Measurements from ENCODE around the gene ASB7.
"Not testable (repeated sequence)": the region's sequence is repeated elsewhere in the genome, so short reads cannot be mapped to it uniquely, and the experiment has no call there.

ASB7 gene

GRCh38 chr15:100588638-100589242 lies 13.6 kb upstream of the ASB7 start:
- Mint-ChIP-seq H3K4me1 (ENCODE audit: low read depth) (peaks cover 60% of the 10 kb centered on the region), H3K36me3 (ENCODE audit: low read depth) (peaks cover 88% of the 10 kb centered on the region), H3K4me3 (no peak overlapping the region), H3K27me3 (no peaks in the 10 kb centered on the region), H3K27ac (no peak overlapping the region), H3K9me3 (peaks cover 3% of the 10 kb centered on the region)

- H3K27me3 Mint-ChIP-seq, H3K4me3 Mint-ChIP-seq, H3K9me3 Mint-ChIP-seq: not testable (repeated sequence)
- peaks cover 84% of the 10 kb centered on the region for H3K36me3 Mint-ChIP-seq (ENCODE audit: low read depth)
- peak overlapping the region; percentile 81 for H3K27ac Mint-ChIP-seq
- peaks cover 65% of the 10 kb centered on the region for H3K4me1 Mint-ChIP-seq (ENCODE audit: low read depth)
Observed at GRCh38 chr15:100591163-100591562, 11.2 kb upstream of the ASB7 start.

- H3K27me3 Mint-ChIP-seq: no peaks in the 10 kb centered on the region
- H3K4me3 Mint-ChIP-seq: peak overlapping the region; percentile 54
- H3K4me1 Mint-ChIP-seq (ENCODE audit: low read depth): peaks cover 70% of the 10 kb centered on the region
- peak overlapping the region; percentile 81 for H3K27ac Mint-ChIP-seq
- peaks cover 83% of the 10 kb centered on the region for H3K36me3 Mint-ChIP-seq (ENCODE audit: low read depth)
- peaks cover 3% of the 10 kb centered on the region for H3K9me3 Mint-ChIP-seq
Observed at GRCh38 chr15:100591835-100592234, 10.6 kb upstream of the ASB7 start.

- H3K27ac Mint-ChIP-seq: peak overlapping the region; percentile 82
- peaks cover 3% of the 10 kb centered on the region for H3K9me3 Mint-ChIP-seq
- peaks cover 80% of the 10 kb centered on the region for H3K36me3 Mint-ChIP-seq (ENCODE audit: low read depth)
- H3K4me1 Mint-ChIP-seq (ENCODE audit: low read depth): peaks cover 75% of the 10 kb centered on the region
- peak overlapping the region; percentile 3 for H3K4me3 Mint-ChIP-seq
- H3K27me3 Mint-ChIP-seq: no peaks in the 10 kb centered on the region
Observed at GRCh38 chr15:100592898-100593297, 9.5 kb upstream of the ASB7 start.

- no peaks in the 10 kb centered on the region for H3K27me3 Mint-ChIP-seq
- no peak overlapping the region for H3K4me3 Mint-ChIP-seq
- H3K9me3 Mint-ChIP-seq: peaks cover 3% of the 10 kb centered on the region
- peaks cover 77% of the 10 kb centered on the region for H3K36me3 Mint-ChIP-seq (ENCODE audit: low read depth)
- peaks cover 81% of the 10 kb centered on the region for H3K4me1 Mint-ChIP-seq (ENCODE audit: low read depth)
- peak overlapping the region; percentile 34 for H3K27ac Mint-ChIP-seq
Observed at GRCh38 chr15:100593431-100593830, 9.0 kb upstream of the ASB7 start.

GRCh38 chr15:100595964-100596363 lies 6.4 kb upstream of the ASB7 start:
- Mint-ChIP-seq H3K27me3 (no peaks in the 10 kb centered on the region), H3K36me3 (ENCODE audit: low read depth) (peaks cover 59% of the 10 kb centered on the region), H3K4me3 (no peak overlapping the region), H3K9me3 (peaks cover 3% of the 10 kb centered on the region), H3K4me1 (ENCODE audit: low read depth) (peaks cover 89% of the 10 kb centered on the region), H3K27ac (peak overlapping the region; percentile 99)

- H3K4me3 Mint-ChIP-seq: no peak overlapping the region
- H3K9me3 Mint-ChIP-seq: no peaks in the 10 kb centered on the region
- H3K36me3 Mint-ChIP-seq (ENCODE audit: low read depth): peaks cover 52% of the 10 kb centered on the region
- H3K4me1 Mint-ChIP-seq (ENCODE audit: low read depth): peaks cover 81% of the 10 kb centered on the region
- peak overlapping the region; percentile 99 for H3K27ac Mint-ChIP-seq
- no peaks in the 10 kb centered on the region for H3K27me3 Mint-ChIP-seq
Observed at GRCh38 chr15:100596792-100597191, 5.6 kb upstream of the ASB7 start.

- no peaks in the 10 kb centered on the region for H3K9me3 Mint-ChIP-seq
- peaks cover 70% of the 10 kb centered on the region for H3K4me1 Mint-ChIP-seq (ENCODE audit: low read depth)
- no peaks in the 10 kb centered on the region for H3K27me3 Mint-ChIP-seq
- no peak overlapping the region for H3K4me3 Mint-ChIP-seq
- peak overlapping the region; percentile 99 for H3K27ac Mint-ChIP-seq
- peaks cover 44% of the 10 kb centered on the region for H3K36me3 Mint-ChIP-seq (ENCODE audit: low read depth)
Observed at GRCh38 chr15:100597862-100598261, 4.5 kb upstream of the ASB7 start.

GRCh38 chr15:100598655-100599054 lies 3.7 kb upstream of the ASB7 start:
- Mint-ChIP-seq H3K9me3 (no peaks in the 10 kb centered on the region), H3K4me1 (ENCODE audit: low read depth) (peaks cover 71% of the 10 kb centered on the region), H3K4me3 (no peak overlapping the region), H3K27ac (peak overlapping the region; percentile 99), H3K36me3 (ENCODE audit: low read depth) (peaks cover 39% of the 10 kb centered on the region), H3K27me3 (no peaks in the 10 kb centered on the region)

GRCh38 chr15:100601163-100601562 lies 1.2 kb upstream of the ASB7 start:
- Mint-ChIP-seq H3K36me3 (ENCODE audit: low read depth) (peaks cover 38% of the 10 kb centered on the region), H3K4me1 (ENCODE audit: low read depth) (peaks cover 64% of the 10 kb centered on the region), H3K27ac (no peak overlapping the region), H3K9me3 (no peaks in the 10 kb centered on the region), H3K27me3 (no peaks in the 10 kb centered on the region), H3K4me3 (no peak overlapping the region)

GRCh38 chr15:100601617-100602063 lies 749 bp upstream of the ASB7 start:
- Mint-ChIP-seq H3K27me3 (no peaks in the 10 kb centered on the region), H3K27ac (no peak overlapping the region), H3K4me3 (no peak overlapping the region), H3K36me3 (ENCODE audit: low read depth) (peaks cover 39% of the 10 kb centered on the region), H3K4me1 (ENCODE audit: low read depth) (peaks cover 59% of the 10 kb centered on the region), H3K9me3 (no peaks in the 10 kb centered on the region)

GRCh38 chr15:100602823-100603393 lies 519 bp downstream of the ASB7 start:
- Mint-ChIP-seq H3K27me3 (no peaks in the 10 kb centered on the region), H3K4me1 (ENCODE audit: low read depth) (peaks cover 47% of the 10 kb centered on the region), H3K36me3 (ENCODE audit: low read depth) (peaks cover 37% of the 10 kb centered on the region), H3K9me3 (no peaks in the 10 kb centered on the region), H3K27ac (peak overlapping the region; percentile 93), H3K4me3 (no peak overlapping the region)

- H3K4me3 Mint-ChIP-seq: no peak overlapping the region
- no peak overlapping the region for H3K27ac Mint-ChIP-seq
- no peaks in the 10 kb centered on the region for H3K27me3 Mint-ChIP-seq
- no peaks in the 10 kb centered on the region for H3K9me3 Mint-ChIP-seq
- H3K4me1 Mint-ChIP-seq (ENCODE audit: low read depth): no peaks in the 10 kb centered on the region
- peaks cover 59% of the 10 kb centered on the region for H3K36me3 Mint-ChIP-seq (ENCODE audit: low read depth)
Observed at GRCh38 chr15:100612539-100612938, 10.2 kb downstream of the ASB7 start.

- H3K9me3 Mint-ChIP-seq: no peaks in the 10 kb centered on the region
- H3K27ac Mint-ChIP-seq: no peak overlapping the region
- H3K4me1 Mint-ChIP-seq (ENCODE audit: low read depth): no peaks in the 10 kb centered on the region
- no peaks in the 10 kb centered on the region for H3K27me3 Mint-ChIP-seq
- peaks cover 54% of the 10 kb centered on the region for H3K36me3 Mint-ChIP-seq (ENCODE audit: low read depth)
- no peak overlapping the region for H3K4me3 Mint-ChIP-seq
Observed at GRCh38 chr15:100613208-100613607, 10.8 kb downstream of the ASB7 start.

- peaks cover 52% of the 10 kb centered on the region for H3K36me3 Mint-ChIP-seq (ENCODE audit: low read depth)
- no peaks in the 10 kb centered on the region for H3K27me3 Mint-ChIP-seq
- no peak overlapping the region for H3K4me3 Mint-ChIP-seq
- H3K9me3 Mint-ChIP-seq: no peaks in the 10 kb centered on the region
- no peak overlapping the region for H3K27ac Mint-ChIP-seq
- no peaks in the 10 kb centered on the region for H3K4me1 Mint-ChIP-seq (ENCODE audit: low read depth)
Observed at GRCh38 chr15:100614336-100614735, 11.9 kb downstream of the ASB7 start.

GRCh38 chr15:100614918-100615317 lies 12.5 kb downstream of the ASB7 start:
- H3K27ac Mint-ChIP-seq: no peak overlapping the region

More at GRCh38 chr15:100614918-100615317, 12.5 kb downstream of the ASB7 start:
- Mint-ChIP-seq H3K36me3 (ENCODE audit: low read depth) (peaks cover 49% of the 10 kb centered on the region), H3K4me3 (no peak overlapping the region), H3K4me1 (ENCODE audit: low read depth) (no peaks in the 10 kb centered on the region), H3K9me3 (no peaks in the 10 kb centered on the region), H3K27me3 (no peaks in the 10 kb centered on the region)
